HL-60 (cell line): ENCODE results near the gene SAMD5.

Experiments
- DNase-seq, 2 experiments: peaks; one replicate each; pipeline ENCODE4 v3.0.0-alpha.2; 2010 to 2020; ENCODE audit warnings: low read depth in 1 of 2, low spot score in 1 of 2
- H3K27ac ChIP-seq: fragments of 250-450 bp; sonication (Bioruptor Pico); replicated peaks from 2 replicates; pipeline ENCODE4 v1.5.1; 2020; ENCODE audit warnings: mild to moderate bottlenecking, moderate library complexity
- H3K27me3 ChIP-seq: fragments of 250-450 bp; sonication (Bioruptor Pico); 2 replicates; pipeline ENCODE4 v1.5.1; 2021; ENCODE audit warnings: mild to moderate bottlenecking, moderate library complexity; ENCODE audit not compliant: insufficient read depth, poor library complexity, severe bottlenecking
- H3K4me3 ChIP-seq: replicated peaks from 2 replicates; pipeline ENCODE4 v1.5.1; 2011; ENCODE audit warnings: mild to moderate bottlenecking, control low read depth, low read length; ENCODE audit not compliant: insufficient read depth
- CTCF ChIP-seq: IDR thresholded peaks from one replicate; pipeline ENCODE4 v1.5.1; 2011; ENCODE audit warnings: low read length, control low read depth, inconsistent platforms; ENCODE audit not compliant: insufficient read depth
- GABPA ChIP-seq: IDR thresholded peaks from 2 replicates; pipeline ENCODE4 v1.6.1; 2012; ENCODE audit warnings: low read depth
- POLR2AphosphoS5 ChIP-seq: IDR thresholded peaks from 2 replicates; pipeline ENCODE4 v1.6.1; 2012; ENCODE audit warnings: low read depth
- SPI1 ChIP-seq: IDR thresholded peaks from 2 replicates; pipeline ENCODE4 v1.6.1; 2012; ENCODE audit warnings: low read depth, mild to moderate bottlenecking, borderline replicate concordance
- TF ChIP-seq, protein P1 (sequence below): IDR thresholded peaks from 2 replicates; pipeline ENCODE4 v1.6.1; 2012; ENCODE audit warnings: low read depth; ENCODE audit not compliant: insufficient replicate concordance

Gene SAMD5

GRCh38 chr6:147504848-147505247 lies 3.6 kb upstream of the SAMD5 start:
- H3K27ac ChIP-seq: no peak overlapping the region
- DNase-seq: no peak
- no peak overlapping the region for H3K4me3 ChIP-seq
- H3K27me3 ChIP-seq: peaks cover 52% of the 10 kb centered on the region
- TF ChIP-seq GABPA: no peak
- no peak for TF ChIP-seq CTCF
- no peak for TF ChIP-seq POLR2AphosphoS5
- TF ChIP-seq, protein P1, sequence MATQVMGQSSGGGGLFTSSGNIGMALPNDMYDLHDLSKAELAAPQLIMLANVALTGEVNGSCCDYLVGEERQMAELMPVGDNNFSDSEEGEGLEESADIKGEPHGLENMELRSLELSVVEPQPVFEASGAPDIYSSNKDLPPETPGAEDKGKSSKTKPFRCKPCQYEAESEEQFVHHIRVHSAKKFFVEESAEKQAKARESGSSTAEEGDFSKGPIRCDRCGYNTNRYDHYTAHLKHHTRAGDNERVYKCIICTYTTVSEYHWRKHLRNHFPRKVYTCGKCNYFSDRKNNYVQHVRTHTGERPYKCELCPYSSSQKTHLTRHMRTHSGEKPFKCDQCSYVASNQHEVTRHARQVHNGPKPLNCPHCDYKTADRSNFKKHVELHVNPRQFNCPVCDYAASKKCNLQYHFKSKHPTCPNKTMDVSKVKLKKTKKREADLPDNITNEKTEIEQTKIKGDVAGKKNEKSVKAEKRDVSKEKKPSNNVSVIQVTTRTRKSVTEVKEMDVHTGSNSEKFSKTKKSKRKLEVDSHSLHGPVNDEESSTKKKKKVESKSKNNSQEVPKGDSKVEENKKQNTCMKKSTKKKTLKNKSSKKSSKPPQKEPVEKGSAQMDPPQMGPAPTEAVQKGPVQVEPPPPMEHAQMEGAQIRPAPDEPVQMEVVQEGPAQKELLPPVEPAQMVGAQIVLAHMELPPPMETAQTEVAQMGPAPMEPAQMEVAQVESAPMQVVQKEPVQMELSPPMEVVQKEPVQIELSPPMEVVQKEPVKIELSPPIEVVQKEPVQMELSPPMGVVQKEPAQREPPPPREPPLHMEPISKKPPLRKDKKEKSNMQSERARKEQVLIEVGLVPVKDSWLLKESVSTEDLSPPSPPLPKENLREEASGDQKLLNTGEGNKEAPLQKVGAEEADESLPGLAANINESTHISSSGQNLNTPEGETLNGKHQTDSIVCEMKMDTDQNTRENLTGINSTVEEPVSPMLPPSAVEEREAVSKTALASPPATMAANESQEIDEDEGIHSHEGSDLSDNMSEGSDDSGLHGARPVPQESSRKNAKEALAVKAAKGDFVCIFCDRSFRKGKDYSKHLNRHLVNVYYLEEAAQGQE: no peak
- TF ChIP-seq SPI1: no peak

DNA sequence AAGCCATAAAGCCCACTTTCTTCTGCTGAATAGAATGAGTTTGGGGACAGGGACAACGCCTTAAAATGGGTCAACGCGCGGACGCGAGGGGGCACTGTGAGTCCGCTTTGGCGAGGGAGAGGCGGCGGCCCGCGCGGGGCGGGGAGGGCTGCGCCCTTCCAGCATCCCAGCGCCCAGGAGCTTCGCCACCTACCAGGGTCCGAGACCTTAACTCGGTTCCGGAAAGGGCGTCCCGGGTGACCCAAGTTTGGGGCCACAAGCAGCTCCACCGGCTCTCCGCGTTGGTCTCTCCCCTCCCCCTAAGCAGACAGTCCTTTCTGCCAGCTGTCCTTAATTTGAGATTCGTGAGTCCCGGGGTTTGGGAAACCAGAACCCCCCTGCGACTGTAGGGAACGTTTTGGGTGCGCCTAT lies 1.8 kb upstream of the SAMD5 start:
- Histone ChIP-seq H3K27me3 (peaks cover 64% of the 10 kb centered on the region), H3K4me3 (no peak overlapping the region; the same call in 1 of the 2 replicates), H3K27ac (no peak overlapping the region)
- DNase-seq: peak in 1 of 2 experiments; percentile 39
- TF ChIP-seq SPI1 (no peak), POLR2AphosphoS5 (no peak), GABPA (no peak), CTCF (peak; percentile 47)
- TF ChIP-seq, protein P1: no peak

- Histone ChIP-seq H3K4me3 (peak overlapping the region; percentile 25), H3K27me3 (peaks cover 66% of the 10 kb centered on the region), H3K27ac (no peak overlapping the region)
- DNase-seq: no peak
- no peak for TF ChIP-seq GABPA
- no peak for TF ChIP-seq SPI1
- no peak for TF ChIP-seq CTCF
- no peak for TF ChIP-seq POLR2AphosphoS5
- TF ChIP-seq, protein P1: no peak
Observed at GRCh38 chr6:147507162-147508041, 1.1 kb upstream of the SAMD5 start.
